OCI-LY7 (cell line): Measurements from ENCODE around the gene VAMP2. TPM values are rescaled to one million over a fixed set of nuclear protein-coding genes. Genes with fewer than 3 reads are reported as not detected.

Experiments
- BruUV-seq: library from RNA; stranded (reverse); fragments of 400-500 nt; replicated peaks from 2 replicates; lab custom pipeline; 2021; lab: Mats Ljungman, UMichigan
- CTCF ChIA-PET: fragments of 300-600 bp; sonication (Branson Sonifier 250); formaldehyde crosslinking; loops from one replicate; lab custom pipeline; 2022; ENCODE audit warnings: antibody characterized with exemption; ENCODE audit not compliant: unreplicated experiment; lab: Charles Lee
- POLR2A ChIA-PET: fragments of 300-600 bp; sonication (Branson Sonifier 250); formaldehyde crosslinking; loops from one replicate; lab custom pipeline; 2022; ENCODE audit warnings: antibody characterized with exemption; lab: Charles Lee
- DNase-seq: peaks from one replicate; pipeline ENCODE4 v3.0.0-alpha.2; 2015; ENCODE audit warnings: low spot score
- H2AFZ ChIP-seq: fragments of 200-600 bp; sonication (generic), shearing (Covaris generic); 2 replicates; pipeline ENCODE4 v1.6.1; 2014; ENCODE audit warnings: mild to moderate bottlenecking, antibody characterized with exemption, low read length, moderate library complexity
- H3K27ac ChIP-seq: fragments of 200-600 bp; sonication (generic); 2 replicates; pipeline ENCODE4 v1.5.1; 2014; ENCODE audit warnings: mixed run types, low read depth, mild to moderate bottlenecking, moderate library complexity, low read length, inconsistent platforms; ENCODE audit not compliant: poor library complexity, severe bottlenecking
- H3K36me3 ChIP-seq: fragments of 200-600 bp; sonication (generic); 2 replicates; pipeline ENCODE4 v1.6.1; 2014; ENCODE audit warnings: mild to moderate bottlenecking, antibody characterized with exemption, low read length, moderate library complexity, mixed read lengths; ENCODE audit not compliant: insufficient read depth
- H3K4me1 ChIP-seq: fragments of 200-600 bp; sonication (generic); 2 replicates; pipeline ENCODE4 v1.5.1; 2014; ENCODE audit warnings: mild to moderate bottlenecking, low read length; ENCODE audit not compliant: insufficient read depth, poor library complexity, severe bottlenecking
- H3K4me2 ChIP-seq: fragments of 200-600 bp; sonication (generic); 2 replicates; pipeline ENCODE4 v1.6.1; 2014; ENCODE audit warnings: mild to moderate bottlenecking, low read length
- H3K4me3 ChIP-seq: fragments of 200-600 bp; sonication (generic); 2 replicates; pipeline ENCODE4 v1.5.1; 2014; ENCODE audit warnings: mild to moderate bottlenecking, low read depth, low read length; ENCODE audit not compliant: poor library complexity, severe bottlenecking
- H3K79me2 ChIP-seq: fragments of 200-600 bp; sonication (generic); 2 replicates; pipeline ENCODE4 v1.6.1; 2016; ENCODE audit warnings: low read depth, mild to moderate bottlenecking, low read length, moderate library complexity, mixed read lengths; ENCODE audit not compliant: insufficient read depth
- H3K9me2 ChIP-seq: fragments of 200-600 bp; sonication (generic); 2 replicates; pipeline ENCODE4 v1.6.1; 2016; ENCODE audit warnings: mild to moderate bottlenecking, low read length, mixed read lengths; ENCODE audit not compliant: insufficient read depth
- H3K9me3 ChIP-seq: fragments of 200-600 bp; sonication (generic); 2 replicates; pipeline ENCODE4 v1.6.1; 2014; ENCODE audit warnings: mild to moderate bottlenecking, mixed run types, low read length, mixed read lengths
- H4K20me1 ChIP-seq: fragments of 200-600 bp; sonication (generic); 2 replicates; pipeline ENCODE4 v1.6.1; 2014; ENCODE audit warnings: mild to moderate bottlenecking, antibody characterized with exemption, low read length, moderate library complexity, mixed read lengths; ENCODE audit not compliant: insufficient read depth
- CTCF ChIP-seq: fragments of 200-600 bp; sonication (generic); conservative IDR thresholded peaks from 2 replicates; pipeline ENCODE4 v1.5.1; 2014; ENCODE audit warnings: mild to moderate bottlenecking, antibody characterized with exemption, low read length, moderate library complexity, mixed read lengths
- EZH2phosphoT487 ChIP-seq: fragments of 200-600 bp; sonication (generic); IDR thresholded peaks from 2 replicates; pipeline ENCODE4 v1.6.1; 2018; ENCODE audit warnings: low read depth, borderline replicate concordance, mild to moderate bottlenecking, mixed run types, antibody characterized with exemption, low read length, moderate library complexity, mixed read lengths
- intact Hi-C: fragments of 100-400 bp; cut with micrococcal nuclease; formaldehyde crosslinking; loops from one replicate; pipeline ENCODE4 v1.10.0; 2022; ENCODE audit not compliant: unreplicated experiment
- total RNA-seq, 2 experiments: library from RNA; depleted of rRNA in 1 of 2; stranded (reverse); fragments of >200 nt in 1 of 2; shearing (Covaris generic) in 1 of 2; gene quantifications; 2 replicates each; pipeline ENCODE4 v1.2.3, GENCODE V29; 2014 to 2022

Gene VAMP2
- total RNA-seq, 2 experiments from 2014 or later = 21.2 to 40.9 TPM

GRCh38 chr17:8186446-8186786 lies 23.7 kb upstream of the VAMP2 start:
- ChIA-PET CTCF (no interaction called here), POLR2A (interaction anchor here (0.6 to 1.0 kb wide), 2 partner anchors 25 to 30 kb away, joined by 4 to 6 read pairs; no protein-coding TSS in a partner anchor)
- TF ChIP-seq EZH2phosphoT487 = no peak
- no peak; the same call in 1 of the 2 replicates for TF ChIP-seq CTCF

GRCh38 chr17:8185582-8186445 lies 23.1 kb upstream of the VAMP2 start:
- DNase-seq = peak; percentile 80
- Histone ChIP-seq H3K4me1 (peaks cover 20% of the 10 kb centered on the region), H3K9me2 (no peaks in the 10 kb centered on the region), H3K79me2 (peaks cover 11% of the 10 kb centered on the region; the same call in 1 of the 2 replicates), H2AFZ (peak overlapping the region; percentile 75; the same call in 1 of the 2 replicates), H4K20me1 (peaks cover 6% of the 10 kb centered on the region; the same call in 1 of the 2 replicates), H3K4me3 (peak overlapping the region; percentile 83), H3K27ac (peak overlapping the region; percentile 92), H3K36me3 (no peaks in the 10 kb centered on the region), H3K9me3 (no peaks in the 10 kb centered on the region), H3K4me2 (peak overlapping the region; percentile 91)
- BruUV-seq = no TSS peak
- ChIA-PET POLR2A (interaction anchor here (0.6 to 1.4 kb wide), 3 partner anchors 12 to 29 kb away, joined by 4 to 6 read pairs (median 4); no protein-coding TSS in a partner anchor), CTCF (interaction anchor here (0.6 kb wide), 1 partner anchor 24 kb away, joined by 3 read pairs; the partner anchor contains the start of gene AURKB)
- intact Hi-C loops = loop anchor here (1.0 kb wide), 1 partner anchor 114 kb away; no protein-coding TSS in a partner anchor
- TF ChIP-seq EZH2phosphoT487 = no peak
- no peak for TF ChIP-seq CTCF

More at GRCh38 chr17:8186446-8186786, 23.7 kb upstream of the VAMP2 start:
- Histone ChIP-seq H3K4me2 (peak overlapping the region; percentile 91), H3K36me3 (no peaks in the 10 kb centered on the region), H3K4me1 (peaks cover 26% of the 10 kb centered on the region), H3K9me3 (no peaks in the 10 kb centered on the region), H3K79me2 (peaks cover 11% of the 10 kb centered on the region; the same call in 1 of the 2 replicates), H2AFZ (peak overlapping the region; percentile 75; the same call in 1 of the 2 replicates), H4K20me1 (peaks cover 6% of the 10 kb centered on the region; the same call in 1 of the 2 replicates), H3K4me3 (peak overlapping the region; percentile 83), H3K27ac (peak overlapping the region; percentile 92), H3K9me2 (no peaks in the 10 kb centered on the region)
- intact Hi-C loops = loop anchor here (1.0 kb wide), 1 partner anchor 114 kb away; no protein-coding TSS in a partner anchor
- DNase-seq = no peak
- BruUV-seq = no TSS peak
